Activated T-helper 1 cell treated with Interleukin-2 at 50 U/mL for 16 hours (primary cell): ENCODE data around the gene DIAPH3.

Experiments
- DNase-seq: peaks from one replicate; pipeline ENCODE4 v3.0.0-alpha.2; 2020; ENCODE audit warnings: low read depth

Gene DIAPH3

GRCh38 chr13:60158321-60158801 lies 5.4 kb downstream of the DIAPH3 start:
- no peak for DNase-seq

GRCh38 chr13:60155978-60156377 lies 7.8 kb downstream of the DIAPH3 start:
- no peak for DNase-seq

- DNase-seq: no peak
These were observed 10.8 kb downstream of the DIAPH3 start for GRCh38 chr13:60152904-60153303.

- no peak for DNase-seq
These were observed 11.6 kb downstream of the DIAPH3 start for GRCh38 chr13:60152114-60152513.

- no peak for DNase-seq
These were observed 13.2 kb downstream of the DIAPH3 start for GRCh38 chr13:60150538-60150937.

GRCh38 chr13:60148918-60149317 lies 14.8 kb downstream of the DIAPH3 start:
- no peak for DNase-seq

GRCh38 chr13:60147361-60147760 lies 16.4 kb downstream of the DIAPH3 start:
- DNase-seq: no peak

- DNase-seq: no peak
These were observed 17.3 kb downstream of the DIAPH3 start for GRCh38 chr13:60146471-60146870.

GRCh38 chr13:60143775-60144174 lies 20.0 kb downstream of the DIAPH3 start:
- no peak for DNase-seq

GRCh38 chr13:60139272-60139671 lies 24.5 kb downstream of the DIAPH3 start:
- DNase-seq: no peak

GRCh38 chr13:60138674-60139073 lies 25.1 kb downstream of the DIAPH3 start:
- DNase-seq: no peak

GRCh38 chr13:60137911-60138560 lies 25.7 kb downstream of the DIAPH3 start:
- no peak for DNase-seq

- DNase-seq: no peak
These were observed 28.4 kb downstream of the DIAPH3 start for GRCh38 chr13:60135344-60135743.

- DNase-seq: no peak
These were observed 29.4 kb downstream of the DIAPH3 start for GRCh38 chr13:60134376-60134775.

- no peak for DNase-seq
These were observed 42.4 kb downstream of the DIAPH3 start for GRCh38 chr13:60121337-60121687.

GRCh38 chr13:60120617-60121336 lies 43.0 kb downstream of the DIAPH3 start:
- no peak for DNase-seq

- no peak for DNase-seq
These were observed 44.9 kb downstream of the DIAPH3 start for GRCh38 chr13:60118696-60119400.

- DNase-seq: no peak
These were observed 49.2 kb downstream of the DIAPH3 start for GRCh38 chr13:60114499-60115028.

- no peak for DNase-seq
These were observed 51.0 kb downstream of the DIAPH3 start for GRCh38 chr13:60112771-60113170.

- DNase-seq: no peak
These were observed 52.0 kb downstream of the DIAPH3 start for GRCh38 chr13:60111691-60112090.

- no peak for DNase-seq
These were observed 54.4 kb downstream of the DIAPH3 start for GRCh38 chr13:60109285-60109684.

GRCh38 chr13:60108589-60108988 lies 55.1 kb downstream of the DIAPH3 start:
- DNase-seq: no peak
